ENCODE data around the gene PTGES2.

- no peak for TF ChIP-seq CTCF (IDR thresholded peaks at IDR 0.05)
- TF ChIP-seq POLR2A (IDR thresholded peaks at IDR 0.05), result no peak
These were observed 36.9 kb upstream of the PTGES2 start for GRCh38 chr9:128164307-128164885.
